ENCODE measurements around the gene FMN1.

FMN1 gene

GRCh38 chr15:32737304-32737703 lies 457.2 kb downstream of the FMN1 start:
- no peak for DNase-seq

- DNase-seq: no peak
Measured at GRCh38 chr15:32736701-32737061, 457.8 kb downstream of the FMN1 start.

GRCh38 chr15:32735989-32736700 lies 458.4 kb downstream of the FMN1 start:
- no peak for DNase-seq

- DNase-seq: no peak
Measured at GRCh38 chr15:32733281-32733680, 461.2 kb downstream of the FMN1 start.

GRCh38 chr15:32732574-32733157 lies 461.8 kb downstream of the FMN1 start:
- DNase-seq: no peak

- peak; percentile 25 for DNase-seq
Measured at GRCh38 chr15:32730677-32731654, 463.5 kb downstream of the FMN1 start.

- DNase-seq: peak; percentile 34
Measured at GRCh38 chr15:32729700-32730395, 464.7 kb downstream of the FMN1 start.

GRCh38 chr15:32723171-32723948 lies 471.2 kb downstream of the FMN1 start:
- peak; percentile 64 for DNase-seq

- DNase-seq: no peak
Measured at GRCh38 chr15:32722136-32722535, 472.4 kb downstream of the FMN1 start.

GRCh38 chr15:32721596-32721995 lies 472.9 kb downstream of the FMN1 start:
- no peak for DNase-seq

GRCh38 chr15:32718821-32719716 lies 475.4 kb downstream of the FMN1 start:
- no peak for DNase-seq

- no peak for DNase-seq
Measured at GRCh38 chr15:32718227-32718820, 476.2 kb downstream of the FMN1 start.

GRCh38 chr15:32717426-32718226 lies 476.9 kb downstream of the FMN1 start, which contains the start of gene GREM1:
Gene GREM1 (plus strand): TSS chr15:32718004. CDS start chr15:32730691, 12,687 bp downstream.
- DNase-seq: no peak

GRCh38 chr15:32716915-32717425 lies 477.5 kb downstream of the FMN1 start:
- no peak for DNase-seq

GRCh38 chr15:32716216-32716914 lies 478.1 kb downstream of the FMN1 start:
- peak; percentile 6 for DNase-seq
